ENCODE data around the gene PLEKHF1. TPM values are rescaled to one million over a fixed set of nuclear protein-coding genes. Genes with fewer than 3 reads are reported as not detected.

PLEKHF1 gene
- total and polyA plus RNA-seq, 2 of the 13 experiments (the other 11 are each of a cell fraction or from before 2014, with no cell fraction given): 2.9 to 3.8 TPM

- no peak for TF ChIP-seq ZNF609 (CRISPR knock-in tag; IDR thresholded peaks at IDR 0.05; ENCODE audit: borderline replicate concordance)
- TF ChIP-seq LBX2 (CRISPR knock-in tag; IDR thresholded peaks at IDR 0.05; ENCODE audit: borderline replicate concordance): 0 out of 2 replicates have a peak, but pooled peaks have one; percentile 33
- no peak for TF ChIP-seq PAF1 (CRISPR knock-in tag; IDR thresholded peaks at IDR 0.05)
- TF ChIP-seq ZNF605 (CRISPR knock-in tag; IDR thresholded peaks at IDR 0.05): peak; percentile 43; the same call in 1 of the 2 replicates
- TF ChIP-seq ZFX (CRISPR knock-in tag; IDR thresholded peaks at IDR 0.05; ENCODE audit: low read depth): peak; percentile 55
- peak; percentile 46; the same call in 1 of the 2 replicates for TF ChIP-seq HIVEP1 (CRISPR knock-in tag; IDR thresholded peaks at IDR 0.05)
- TF ChIP-seq ZNF253 (CRISPR knock-in tag; IDR thresholded peaks at IDR 0.05; ENCODE audit: borderline replicate concordance): no peak
- no peak for TF ChIP-seq ZNF670 (CRISPR knock-in tag; IDR thresholded peaks at IDR 0.05; ENCODE audit: borderline replicate concordance)
- TF ChIP-seq, protein P1, sequence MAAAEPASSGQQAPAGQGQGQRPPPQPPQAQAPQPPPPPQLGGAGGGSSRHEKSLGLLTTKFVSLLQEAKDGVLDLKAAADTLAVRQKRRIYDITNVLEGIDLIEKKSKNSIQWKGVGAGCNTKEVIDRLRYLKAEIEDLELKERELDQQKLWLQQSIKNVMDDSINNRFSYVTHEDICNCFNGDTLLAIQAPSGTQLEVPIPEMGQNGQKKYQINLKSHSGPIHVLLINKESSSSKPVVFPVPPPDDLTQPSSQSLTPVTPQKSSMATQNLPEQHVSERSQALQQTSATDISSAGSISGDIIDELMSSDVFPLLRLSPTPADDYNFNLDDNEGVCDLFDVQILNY (CRISPR knock-in tag; conservative IDR thresholded peaks at IDR 0.05): no peak
- no peak for TF ChIP-seq PHF20 (CRISPR knock-in tag; IDR thresholded peaks at IDR 0.05)
- TF ChIP-seq ZNF556 (CRISPR knock-in tag; IDR thresholded peaks at IDR 0.05; ENCODE audit: borderline replicate concordance): 0 out of 2 replicates have a peak, but pooled peaks have one; percentile 41
- TF ChIP-seq XRCC5 (optimal IDR thresholded peaks at IDR 0.05; ENCODE audit: low read length): peak; percentile 9
- TF ChIP-seq ZNF414 (CRISPR knock-in tag; IDR thresholded peaks at IDR 0.05): no peak
- TF ChIP-seq ZNF574 (CRISPR knock-in tag; IDR thresholded peaks at IDR 0.05): no peak
- TF ChIP-seq, protein P2, sequence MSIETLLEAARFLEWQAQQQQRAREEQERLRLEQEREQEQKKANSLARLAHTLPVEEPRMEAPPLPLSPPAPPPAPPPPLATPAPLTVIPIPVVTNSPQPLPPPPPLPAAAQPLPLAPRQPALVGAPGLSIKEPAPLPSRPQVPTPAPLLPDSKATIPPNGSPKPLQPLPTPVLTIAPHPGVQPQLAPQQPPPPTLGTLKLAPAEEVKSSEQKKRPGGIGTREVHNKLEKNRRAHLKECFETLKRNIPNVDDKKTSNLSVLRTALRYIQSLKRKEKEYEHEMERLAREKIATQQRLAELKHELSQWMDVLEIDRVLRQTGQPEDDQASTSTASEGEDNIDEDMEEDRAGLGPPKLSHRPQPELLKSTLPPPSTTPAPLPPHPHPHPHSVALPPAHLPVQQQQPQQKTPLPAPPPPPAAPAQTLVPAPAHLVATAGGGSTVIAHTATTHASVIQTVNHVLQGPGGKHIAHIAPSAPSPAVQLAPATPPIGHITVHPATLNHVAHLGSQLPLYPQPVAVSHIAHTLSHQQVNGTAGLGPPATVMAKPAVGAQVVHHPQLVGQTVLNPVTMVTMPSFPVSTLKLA (IDR thresholded peaks at IDR 0.05): no peak
- TF ChIP-seq RBM39 (IDR thresholded peaks at IDR 0.05; ENCODE audit: low read depth, low read length, poor library complexity, severe bottlenecking): peak; percentile 26
- no peak for TF ChIP-seq KDM6A (CRISPR knock-in tag; IDR thresholded peaks at IDR 0.05; ENCODE audit: low read depth)
Measured at GRCh38 chr19:29665826-29666577, 741 bp downstream of the PLEKHF1 start (continued).
